HEK293 (cell line): ENCODE data around the gene SLC6A9.

ENCODE experiments used
- CTCF ChIA-PET: fragments of 350-600 bp; formaldehyde crosslinking; extraction: SDS; loops from one replicate; lab custom pipeline; 2021; ENCODE audit warnings: antibody characterized with exemption; lab: Yijun Ruan, JAX
- POLR2A ChIA-PET: fragments of 300-600 bp; formaldehyde crosslinking; extraction: SDS; loops from one replicate; lab custom pipeline; 2020; ENCODE audit warnings: antibody characterized with exemption, inconsistent platforms; lab: Yijun Ruan, JAX
- H3K27ac ChIP-seq: fragments of 200-500 bp; sonication (Bioruptor generic); 2 replicates; pipeline ENCODE4 v1.5.1; 2014; ENCODE audit warnings: low read depth, low read length, control low read depth, inconsistent platforms; ENCODE audit errors: extremely low read depth
- H3K36me3 ChIP-seq, 2 experiments: fragments of 200-500 bp in 1 of 2; sonication (Bioruptor generic) in 1 of 2; 1 replicate in 1 of 2; 2 replicates in 1 of 2; pipeline ENCODE4 v1.5.1; 2014 to 2017; ENCODE audit warnings: inconsistent platforms in 2 of 2, low read length in 2 of 2; ENCODE audit not compliant: control insufficient read depth in 2 of 2, insufficient read depth in 1 of 2
- H3K4me1 ChIP-seq: fragments of 200-500 bp; sonication (Bioruptor generic); 2 replicates; pipeline ENCODE4 v1.5.1; 2014; ENCODE audit warnings: mild to moderate bottlenecking, low read length, inconsistent platforms; ENCODE audit not compliant: control insufficient read depth, insufficient read depth
- H3K4me3 ChIP-seq: 2 replicates; pipeline ENCODE4 v1.5.1; 2011; ENCODE audit warnings: low read depth, mild to moderate bottlenecking, control low read depth, low read length, moderate library complexity
- H3K9me3 ChIP-seq: fragments of 200-500 bp; sonication (Bioruptor generic); 2 replicates; pipeline ENCODE4 v1.5.1; 2014; ENCODE audit warnings: low read depth, low read length, inconsistent platforms; ENCODE audit not compliant: control insufficient read depth, insufficient read depth
- GLIS1 ChIP-seq: fragments of 450-650 bp; formaldehyde crosslinking; IDR thresholded peaks from 2 replicates; pipeline ENCODE4 v1.5.1; 2016; ENCODE audit warnings: missing biosample characterization, missing genetic modification characterization
- YY2 ChIP-seq: fragments of 450-650 bp; formaldehyde crosslinking; IDR thresholded peaks from 2 replicates; pipeline ENCODE4 v1.5.1; 2016; ENCODE audit warnings: missing biosample characterization, missing genetic modification characterization
- ZBTB21 ChIP-seq: fragments of 450-650 bp; formaldehyde crosslinking; IDR thresholded peaks from 2 replicates; pipeline ENCODE4 v1.5.1; 2017; ENCODE audit warnings: missing biosample characterization, missing genetic modification characterization
- ZFP3 ChIP-seq: fragments of 450-650 bp; formaldehyde crosslinking; IDR thresholded peaks from 2 replicates; pipeline ENCODE4 v1.5.1; 2016; ENCODE audit warnings: low read depth, missing biosample characterization, missing genetic modification characterization
- ZIC2 ChIP-seq: fragments of 450-650 bp; formaldehyde crosslinking; IDR thresholded peaks from 2 replicates; pipeline ENCODE4 v1.5.1; 2016; ENCODE audit warnings: missing biosample characterization, missing genetic modification characterization
- ZNF114 ChIP-seq: fragments of 450-650 bp; formaldehyde crosslinking; IDR thresholded peaks from 2 replicates; pipeline ENCODE4 v1.5.0; 2017; ENCODE audit warnings: missing biosample characterization, missing genetic modification characterization
- ZNF221 ChIP-seq: fragments of 450-650 bp; formaldehyde crosslinking; IDR thresholded peaks from 2 replicates; pipeline ENCODE4 v1.5.1; 2017; ENCODE audit warnings: missing biosample characterization, missing genetic modification characterization, borderline replicate concordance
- ZNF324 ChIP-seq: fragments of 450-650 bp; formaldehyde crosslinking; IDR thresholded peaks from 2 replicates; pipeline ENCODE4 v1.5.1; 2016; ENCODE audit warnings: missing biosample characterization, missing genetic modification characterization
- ZNF404 ChIP-seq: fragments of 450-650 bp; formaldehyde crosslinking; IDR thresholded peaks from 2 replicates; pipeline ENCODE4 v1.5.1; 2017; ENCODE audit warnings: missing biosample characterization, missing genetic modification characterization
- ZNF423 ChIP-seq: fragments of 450-650 bp; formaldehyde crosslinking; IDR thresholded peaks from 2 replicates; pipeline ENCODE4 v1.5.1; 2016; ENCODE audit warnings: missing biosample characterization, missing genetic modification characterization
- ZNF426 ChIP-seq: fragments of 450-650 bp; formaldehyde crosslinking; IDR thresholded peaks from 2 replicates; pipeline ENCODE4 v1.5.1; 2017; ENCODE audit warnings: missing biosample characterization, missing genetic modification characterization, mild to moderate bottlenecking, inconsistent platforms, moderate library complexity
- ZNF701 ChIP-seq: fragments of 450-650 bp; formaldehyde crosslinking; IDR thresholded peaks from 2 replicates; pipeline ENCODE4 v1.5.1; 2016; ENCODE audit warnings: missing biosample characterization, missing genetic modification characterization
- TF ChIP-seq, protein P1 (sequence below): fragments of 450-650 bp; formaldehyde crosslinking; IDR thresholded peaks from 2 replicates; pipeline ENCODE4 v1.5.1; 2016; ENCODE audit warnings: missing biosample characterization, missing genetic modification characterization, borderline replicate concordance
- TF ChIP-seq, protein P2 (sequence below): fragments of 450-650 bp; formaldehyde crosslinking; IDR thresholded peaks from 2 replicates; pipeline ENCODE4 v1.5.1; 2016; ENCODE audit warnings: missing biosample characterization, missing genetic modification characterization
- TF ChIP-seq, protein P3 (sequence below): fragments of 450-650 bp; formaldehyde crosslinking; IDR thresholded peaks from 2 replicates; pipeline ENCODE4 v1.5.1; 2017; ENCODE audit warnings: missing biosample characterization, missing genetic modification characterization
- TF ChIP-seq, protein P4 (sequence below): fragments of 450-650 bp; formaldehyde crosslinking; IDR thresholded peaks from 2 replicates; pipeline ENCODE4 v1.5.1; 2016; ENCODE audit warnings: missing biosample characterization, missing genetic modification characterization
- TF ChIP-seq, protein P5 (sequence below): fragments of 450-650 bp; formaldehyde crosslinking; IDR thresholded peaks from 2 replicates; pipeline ENCODE4 v1.5.1; 2016; ENCODE audit warnings: missing biosample characterization, missing genetic modification characterization
- TF ChIP-seq, protein P6 (sequence below): fragments of 450-650 bp; formaldehyde crosslinking; IDR thresholded peaks from 2 replicates; pipeline ENCODE4 v1.5.1; 2016; ENCODE audit warnings: missing biosample characterization, missing genetic modification characterization, low read depth
- TF ChIP-seq, protein P7 (sequence below): fragments of 450-650 bp; formaldehyde crosslinking; IDR thresholded peaks from 2 replicates; pipeline ENCODE4 v1.5.1; 2016; ENCODE audit warnings: missing biosample characterization, missing genetic modification characterization

SLC6A9 gene

DNA sequence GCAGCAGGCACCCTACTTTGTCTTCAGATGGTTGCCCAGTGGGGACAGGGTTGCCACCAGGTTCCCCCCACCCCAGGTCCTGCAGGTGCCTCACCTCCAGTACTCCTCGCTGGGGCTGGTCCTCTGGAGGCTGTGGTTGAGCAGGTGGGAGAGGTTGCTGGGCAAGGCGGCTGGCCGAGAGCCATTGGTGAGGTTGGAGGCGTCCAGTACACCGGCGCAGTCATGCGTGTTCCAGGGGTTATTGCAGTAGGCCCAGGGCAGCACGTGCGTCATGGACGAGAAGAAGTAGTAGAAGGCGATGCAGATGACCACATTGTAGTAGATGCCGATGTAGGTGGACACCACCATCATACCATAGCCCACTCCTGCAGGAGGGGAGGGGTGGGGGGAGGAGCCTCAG lies 23.0 kb downstream of the SLC6A9 start:
- no peak overlapping the region for H3K27ac ChIP-seq
- no peaks in the 10 kb centered on the region for H3K4me1 ChIP-seq
- POLR2A ChIA-PET: no interaction called here
- TF ChIP-seq, protein P1, sequence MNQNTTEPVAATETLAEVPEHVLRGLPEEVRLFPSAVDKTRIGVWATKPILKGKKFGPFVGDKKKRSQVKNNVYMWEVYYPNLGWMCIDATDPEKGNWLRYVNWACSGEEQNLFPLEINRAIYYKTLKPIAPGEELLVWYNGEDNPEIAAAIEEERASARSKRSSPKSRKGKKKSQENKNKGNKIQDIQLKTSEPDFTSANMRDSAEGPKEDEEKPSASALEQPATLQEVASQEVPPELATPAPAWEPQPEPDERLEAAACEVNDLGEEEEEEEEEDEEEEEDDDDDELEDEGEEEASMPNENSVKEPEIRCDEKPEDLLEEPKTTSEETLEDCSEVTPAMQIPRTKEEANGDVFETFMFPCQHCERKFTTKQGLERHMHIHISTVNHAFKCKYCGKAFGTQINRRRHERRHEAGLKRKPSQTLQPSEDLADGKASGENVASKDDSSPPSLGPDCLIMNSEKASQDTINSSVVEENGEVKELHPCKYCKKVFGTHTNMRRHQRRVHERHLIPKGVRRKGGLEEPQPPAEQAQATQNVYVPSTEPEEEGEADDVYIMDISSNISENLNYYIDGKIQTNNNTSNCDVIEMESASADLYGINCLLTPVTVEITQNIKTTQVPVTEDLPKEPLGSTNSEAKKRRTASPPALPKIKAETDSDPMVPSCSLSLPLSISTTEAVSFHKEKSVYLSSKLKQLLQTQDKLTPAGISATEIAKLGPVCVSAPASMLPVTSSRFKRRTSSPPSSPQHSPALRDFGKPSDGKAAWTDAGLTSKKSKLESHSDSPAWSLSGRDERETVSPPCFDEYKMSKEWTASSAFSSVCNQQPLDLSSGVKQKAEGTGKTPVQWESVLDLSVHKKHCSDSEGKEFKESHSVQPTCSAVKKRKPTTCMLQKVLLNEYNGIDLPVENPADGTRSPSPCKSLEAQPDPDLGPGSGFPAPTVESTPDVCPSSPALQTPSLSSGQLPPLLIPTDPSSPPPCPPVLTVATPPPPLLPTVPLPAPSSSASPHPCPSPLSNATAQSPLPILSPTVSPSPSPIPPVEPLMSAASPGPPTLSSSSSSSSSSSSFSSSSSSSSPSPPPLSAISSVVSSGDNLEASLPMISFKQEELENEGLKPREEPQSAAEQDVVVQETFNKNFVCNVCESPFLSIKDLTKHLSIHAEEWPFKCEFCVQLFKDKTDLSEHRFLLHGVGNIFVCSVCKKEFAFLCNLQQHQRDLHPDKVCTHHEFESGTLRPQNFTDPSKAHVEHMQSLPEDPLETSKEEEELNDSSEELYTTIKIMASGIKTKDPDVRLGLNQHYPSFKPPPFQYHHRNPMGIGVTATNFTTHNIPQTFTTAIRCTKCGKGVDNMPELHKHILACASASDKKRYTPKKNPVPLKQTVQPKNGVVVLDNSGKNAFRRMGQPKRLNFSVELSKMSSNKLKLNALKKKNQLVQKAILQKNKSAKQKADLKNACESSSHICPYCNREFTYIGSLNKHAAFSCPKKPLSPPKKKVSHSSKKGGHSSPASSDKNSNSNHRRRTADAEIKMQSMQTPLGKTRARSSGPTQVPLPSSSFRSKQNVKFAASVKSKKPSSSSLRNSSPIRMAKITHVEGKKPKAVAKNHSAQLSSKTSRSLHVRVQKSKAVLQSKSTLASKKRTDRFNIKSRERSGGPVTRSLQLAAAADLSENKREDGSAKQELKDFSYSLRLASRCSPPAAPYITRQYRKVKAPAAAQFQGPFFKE (tag by site-specific recombination): no peak
- TF ChIP-seq ZNF701 (tag by site-specific recombination) (no peak), ZFP3 (tag by site-specific recombination) (no peak), ZNF426 (tag by site-specific recombination) (no peak), YY2 (no peak), ZNF114 (tag by site-specific recombination) (no peak), GLIS1 (tag by site-specific recombination) (no peak)
- TF ChIP-seq, protein P2, sequence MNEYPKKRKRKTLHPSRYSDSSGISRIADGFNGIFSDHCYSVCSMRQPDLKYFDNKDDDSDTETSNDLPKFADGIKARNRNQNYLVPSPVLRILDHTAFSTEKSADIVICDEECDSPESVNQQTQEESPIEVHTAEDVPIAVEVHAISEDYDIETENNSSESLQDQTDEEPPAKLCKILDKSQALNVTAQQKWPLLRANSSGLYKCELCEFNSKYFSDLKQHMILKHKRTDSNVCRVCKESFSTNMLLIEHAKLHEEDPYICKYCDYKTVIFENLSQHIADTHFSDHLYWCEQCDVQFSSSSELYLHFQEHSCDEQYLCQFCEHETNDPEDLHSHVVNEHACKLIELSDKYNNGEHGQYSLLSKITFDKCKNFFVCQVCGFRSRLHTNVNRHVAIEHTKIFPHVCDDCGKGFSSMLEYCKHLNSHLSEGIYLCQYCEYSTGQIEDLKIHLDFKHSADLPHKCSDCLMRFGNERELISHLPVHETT (tag by site-specific recombination): no peak
- TF ChIP-seq, all 188 proteins: peak for 0
- H3K36me3 ChIP-seq: no peaks in the 10 kb centered on the region
- CTCF ChIA-PET: interaction anchor here (0.7 to 1.0 kb wide), 3 partner anchors 28 to 328 kb away, joined by 3 to 6 read pairs (median 4); no protein-coding TSS in a partner anchor
- H3K9me3 ChIP-seq: no peaks in the 10 kb centered on the region
- no peak overlapping the region for H3K4me3 ChIP-seq

DNA sequence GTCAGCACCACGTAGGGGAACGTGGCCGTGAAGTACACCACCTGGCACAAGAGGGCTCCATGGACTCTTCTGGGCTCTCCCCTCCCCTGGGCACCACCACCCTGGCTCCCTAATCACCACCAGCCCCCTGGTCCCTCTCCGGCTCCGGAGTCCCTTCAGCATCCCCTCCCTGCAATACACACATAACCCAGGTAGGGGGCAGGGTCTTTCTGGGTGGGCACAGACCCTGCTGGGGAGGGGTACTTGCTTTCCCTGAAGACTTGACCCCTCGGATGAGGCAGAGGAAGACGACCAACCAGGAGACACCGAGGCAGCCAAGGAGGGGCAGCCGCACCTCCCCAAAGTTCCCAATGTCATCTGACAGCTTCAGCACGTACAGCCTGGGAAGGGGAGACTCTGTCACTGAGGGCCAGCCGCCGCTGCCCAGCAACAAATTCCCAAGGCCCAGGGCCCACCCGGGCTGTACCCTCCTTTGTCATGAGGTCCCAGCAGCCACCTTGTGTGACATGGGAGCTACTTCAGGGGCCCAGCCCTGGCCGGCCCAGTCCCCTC lies 28.6 kb downstream of the SLC6A9 start:
- POLR2A ChIA-PET: no interaction called here
- no peaks in the 10 kb centered on the region for H3K4me1 ChIP-seq
- no peaks in the 10 kb centered on the region for H3K9me3 ChIP-seq
- no peak overlapping the region for H3K4me3 ChIP-seq
- no peak overlapping the region for H3K27ac ChIP-seq
- CTCF ChIA-PET: interaction anchor here (1.0 to 5.6 kb wide), 7 partner anchors 10 to 214 kb away, joined by 3 to 160 read pairs (median 8); no protein-coding TSS in a partner anchor
- no peaks in the 10 kb centered on the region for H3K36me3 ChIP-seq
- no peak for TF ChIP-seq ZNF404 (tag by site-specific recombination)
- TF ChIP-seq, protein P3, sequence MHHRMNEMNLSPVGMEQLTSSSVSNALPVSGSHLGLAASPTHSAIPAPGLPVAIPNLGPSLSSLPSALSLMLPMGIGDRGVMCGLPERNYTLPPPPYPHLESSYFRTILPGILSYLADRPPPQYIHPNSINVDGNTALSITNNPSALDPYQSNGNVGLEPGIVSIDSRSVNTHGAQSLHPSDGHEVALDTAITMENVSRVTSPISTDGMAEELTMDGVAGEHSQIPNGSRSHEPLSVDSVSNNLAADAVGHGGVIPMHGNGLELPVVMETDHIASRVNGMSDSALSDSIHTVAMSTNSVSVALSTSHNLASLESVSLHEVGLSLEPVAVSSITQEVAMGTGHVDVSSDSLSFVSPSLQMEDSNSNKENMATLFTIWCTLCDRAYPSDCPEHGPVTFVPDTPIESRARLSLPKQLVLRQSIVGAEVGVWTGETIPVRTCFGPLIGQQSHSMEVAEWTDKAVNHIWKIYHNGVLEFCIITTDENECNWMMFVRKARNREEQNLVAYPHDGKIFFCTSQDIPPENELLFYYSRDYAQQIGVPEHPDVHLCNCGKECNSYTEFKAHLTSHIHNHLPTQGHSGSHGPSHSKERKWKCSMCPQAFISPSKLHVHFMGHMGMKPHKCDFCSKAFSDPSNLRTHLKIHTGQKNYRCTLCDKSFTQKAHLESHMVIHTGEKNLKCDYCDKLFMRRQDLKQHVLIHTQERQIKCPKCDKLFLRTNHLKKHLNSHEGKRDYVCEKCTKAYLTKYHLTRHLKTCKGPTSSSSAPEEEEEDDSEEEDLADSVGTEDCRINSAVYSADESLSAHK (tag by site-specific recombination): no peak
- no peak for TF ChIP-seq ZNF324 (tag by site-specific recombination)
- TF ChIP-seq, protein P4, sequence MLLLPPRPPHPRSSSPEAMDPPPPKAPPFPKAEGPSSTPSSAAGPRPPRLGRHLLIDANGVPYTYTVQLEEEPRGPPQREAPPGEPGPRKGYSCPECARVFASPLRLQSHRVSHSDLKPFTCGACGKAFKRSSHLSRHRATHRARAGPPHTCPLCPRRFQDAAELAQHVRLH (tag by site-specific recombination): no peak
- TF ChIP-seq, protein P5, sequence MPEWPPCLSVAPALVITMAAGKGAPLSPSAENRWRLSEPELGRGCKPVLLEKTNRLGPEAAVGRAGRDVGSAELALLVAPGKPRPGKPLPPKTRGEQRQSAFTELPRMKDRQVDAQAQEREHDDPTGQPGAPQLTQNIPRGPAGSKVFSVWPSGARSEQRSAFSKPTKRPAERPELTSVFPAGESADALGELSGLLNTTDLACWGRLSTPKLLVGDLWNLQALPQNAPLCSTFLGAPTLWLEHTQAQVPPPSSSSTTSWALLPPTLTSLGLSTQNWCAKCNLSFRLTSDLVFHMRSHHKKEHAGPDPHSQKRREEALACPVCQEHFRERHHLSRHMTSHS: no peak
- TF ChIP-seq ZIC2 (tag by site-specific recombination): no peak
- TF ChIP-seq ZBTB21 (tag by site-specific recombination): no peak
- no peak for TF ChIP-seq ZNF423 (tag by site-specific recombination)
- TF ChIP-seq, protein P6, sequence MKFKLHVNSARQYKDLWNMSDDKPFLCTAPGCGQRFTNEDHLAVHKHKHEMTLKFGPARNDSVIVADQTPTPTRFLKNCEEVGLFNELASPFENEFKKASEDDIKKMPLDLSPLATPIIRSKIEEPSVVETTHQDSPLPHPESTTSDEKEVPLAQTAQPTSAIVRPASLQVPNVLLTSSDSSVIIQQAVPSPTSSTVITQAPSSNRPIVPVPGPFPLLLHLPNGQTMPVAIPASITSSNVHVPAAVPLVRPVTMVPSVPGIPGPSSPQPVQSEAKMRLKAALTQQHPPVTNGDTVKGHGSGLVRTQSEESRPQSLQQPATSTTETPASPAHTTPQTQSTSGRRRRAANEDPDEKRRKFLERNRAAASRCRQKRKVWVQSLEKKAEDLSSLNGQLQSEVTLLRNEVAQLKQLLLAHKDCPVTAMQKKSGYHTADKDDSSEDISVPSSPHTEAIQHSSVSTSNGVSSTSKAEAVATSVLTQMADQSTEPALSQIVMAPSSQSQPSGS (tag by site-specific recombination): no peak
- TF ChIP-seq, protein P7, sequence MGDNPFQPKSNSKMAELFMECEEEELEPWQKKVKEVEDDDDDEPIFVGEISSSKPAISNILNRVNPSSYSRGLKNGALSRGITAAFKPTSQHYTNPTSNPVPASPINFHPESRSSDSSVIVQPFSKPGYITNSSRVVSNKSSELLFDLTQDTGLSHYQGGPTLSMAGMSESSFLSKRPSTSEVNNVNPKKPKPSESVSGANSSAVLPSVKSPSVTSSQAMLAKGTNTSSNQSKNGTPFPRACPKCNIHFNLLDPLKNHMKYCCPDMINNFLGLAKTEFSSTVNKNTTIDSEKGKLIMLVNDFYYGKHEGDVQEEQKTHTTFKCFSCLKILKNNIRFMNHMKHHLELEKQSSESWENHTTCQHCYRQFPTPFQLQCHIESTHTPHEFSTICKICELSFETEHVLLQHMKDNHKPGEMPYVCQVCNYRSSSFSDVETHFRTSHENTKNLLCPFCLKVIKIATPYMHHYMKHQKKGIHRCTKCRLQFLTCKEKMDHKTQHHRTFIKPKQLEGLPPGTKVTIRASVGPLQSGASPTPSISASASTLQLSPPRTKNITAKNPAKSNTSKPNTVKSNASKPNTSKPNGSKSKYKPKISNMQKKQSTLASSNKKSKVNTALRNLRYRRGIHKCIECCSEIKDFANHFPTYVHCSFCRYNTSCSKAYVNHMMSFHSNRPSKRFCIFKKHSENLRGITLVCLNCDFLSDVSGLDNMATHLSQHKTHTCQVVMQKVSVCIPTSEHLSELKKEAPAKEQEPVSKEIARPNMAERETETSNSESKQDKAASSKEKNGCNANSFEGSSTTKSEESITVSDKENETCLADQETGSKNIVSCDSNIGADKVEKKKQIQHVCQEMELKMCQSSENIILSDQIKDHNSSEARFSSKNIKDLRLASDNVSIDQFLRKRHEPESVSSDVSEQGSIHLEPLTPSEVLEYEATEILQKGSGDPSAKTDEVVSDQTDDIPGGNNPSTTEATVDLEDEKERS: no peak
- TF ChIP-seq ZNF221 (tag by site-specific recombination): no peak
